ENCODE data around the gene JAM2.
"Not testable (repeated sequence)": the region's sequence is repeated elsewhere in the genome, so short reads cannot be mapped to it uniquely, and the experiment has no call there.

JAM2 gene

GRCh38 chr21:25638660-25639550 is at the start of gene JAM2:
JAM2 (plus strand) TSS chr21:25639258; CDS start chr21:25639822, 564 bp downstream.
- H3K27me3 Mint-ChIP-seq: peaks cover 35% of the 10 kb centered on the region
- no peaks in the 10 kb centered on the region for H3K36me3 Mint-ChIP-seq
- peak within 1 kb of the TSS; percentile 78 for H3K4me3 Mint-ChIP-seq
- peaks cover 22% of the 10 kb centered on the region for H3K4me1 Mint-ChIP-seq
- H3K27ac Mint-ChIP-seq: no peak within 1 kb of the TSS
- H3K9me3 Mint-ChIP-seq: no peaks in the 10 kb centered on the region

GRCh38 chr21:25589887-25590286 is 49.2 kb upstream of the JAM2 start:
- Mint-ChIP-seq H3K9me3 (no peaks in the 10 kb centered on the region), H3K36me3 (peaks cover 59% of the 10 kb centered on the region), H3K4me3 (no peak overlapping the region), H3K27ac (peak overlapping the region; percentile 8), H3K4me1 (peaks cover 51% of the 10 kb centered on the region), H3K27me3 (no peaks in the 10 kb centered on the region)

GRCh38 chr21:25607151-25608043 is 31.7 kb upstream of the JAM2 start, which contains the start of gene MRPL39:
MRPL39 (minus strand) TSS chr21:25607481; CDS start chr21:25607475, 6 bp downstream.
- peak within 1 kb of the TSS; percentile 98 for H3K4me3 Mint-ChIP-seq
- peaks cover 48% of the 10 kb centered on the region for H3K4me1 Mint-ChIP-seq
- no peaks in the 10 kb centered on the region for H3K27me3 Mint-ChIP-seq
- H3K9me3 Mint-ChIP-seq: no peaks in the 10 kb centered on the region
- H3K27ac Mint-ChIP-seq: peak within 1 kb of the TSS; percentile 100
- peaks cover 8% of the 10 kb centered on the region for H3K36me3 Mint-ChIP-seq

DNA sequence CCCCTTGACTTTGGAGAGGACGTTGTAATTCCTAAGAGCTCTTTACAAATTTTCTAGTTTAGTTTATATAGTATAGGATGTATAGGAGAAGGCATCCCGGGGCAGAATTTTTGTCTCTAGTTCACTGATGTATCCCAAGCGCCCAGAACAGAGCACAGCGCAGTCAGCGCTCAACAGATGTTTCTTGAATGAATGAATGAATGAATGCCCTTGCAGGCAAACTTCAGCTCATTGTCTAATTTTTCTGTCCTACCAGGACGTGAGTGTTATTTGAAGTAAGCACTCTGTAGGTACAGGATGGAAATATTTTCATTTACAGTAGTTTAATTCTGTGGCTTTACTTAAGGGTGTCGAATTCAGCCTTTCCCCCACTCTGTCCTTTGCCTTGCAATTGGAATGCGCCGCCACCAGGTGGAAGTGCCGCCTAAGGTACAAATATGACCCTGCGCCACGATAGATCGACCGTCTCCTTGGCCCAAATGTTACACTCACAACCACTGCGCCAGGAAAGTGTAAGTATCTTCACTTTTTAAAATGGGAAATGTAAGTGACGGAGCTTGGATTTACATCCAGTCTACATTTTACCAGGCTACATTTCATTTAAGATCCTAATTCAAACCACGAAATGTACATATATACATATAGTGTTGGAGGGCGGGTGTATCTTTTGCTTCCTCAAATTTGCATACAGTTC is 30.9 kb upstream of the JAM2 start:
- Mint-ChIP-seq H3K9me3 (no peaks in the 10 kb centered on the region), H3K4me3 (peak overlapping the region; percentile 98), H3K27ac (peak overlapping the region; percentile 78), H3K36me3 (peaks cover 6% of the 10 kb centered on the region), H3K4me1 (peaks cover 42% of the 10 kb centered on the region), H3K27me3 (no peaks in the 10 kb centered on the region)

DNA sequence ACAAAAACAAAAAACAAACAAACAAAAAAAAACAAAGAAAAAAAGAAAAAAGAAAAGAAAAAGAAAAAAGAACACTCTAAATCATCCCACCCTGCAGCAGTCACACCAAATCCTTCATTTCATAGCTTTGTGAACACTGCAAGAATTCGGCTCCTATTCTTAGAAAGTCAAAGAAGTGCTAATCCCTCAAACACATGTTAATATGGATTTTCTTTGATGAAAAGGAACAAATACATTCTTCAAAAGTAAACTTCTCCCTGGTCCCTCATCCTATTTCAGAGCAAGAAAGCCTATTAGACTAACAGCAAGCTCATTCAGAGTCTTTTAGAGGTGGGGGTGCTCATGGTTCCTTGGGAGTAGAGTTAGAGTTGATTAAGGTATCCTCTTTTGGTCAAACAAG is 24.6 kb upstream of the JAM2 start:
- H3K27me3 Mint-ChIP-seq: no peaks in the 10 kb centered on the region
- no peak overlapping the region for H3K27ac Mint-ChIP-seq
- H3K9me3 Mint-ChIP-seq: no peaks in the 10 kb centered on the region
- no peak overlapping the region for H3K4me3 Mint-ChIP-seq
- no peaks in the 10 kb centered on the region for H3K4me1 Mint-ChIP-seq
- H3K36me3 Mint-ChIP-seq: no peaks in the 10 kb centered on the region

- H3K9me3 Mint-ChIP-seq: no peaks in the 10 kb centered on the region
- H3K4me1 Mint-ChIP-seq: no peaks in the 10 kb centered on the region
- H3K27ac Mint-ChIP-seq: no peak overlapping the region
- H3K4me3 Mint-ChIP-seq: no peak overlapping the region
- no peaks in the 10 kb centered on the region for H3K36me3 Mint-ChIP-seq
- H3K27me3 Mint-ChIP-seq: no peaks in the 10 kb centered on the region
These were observed 23.2 kb upstream of the JAM2 start for GRCh38 chr21:25615880-25616279.

GRCh38 chr21:25619198-25619597 is 19.9 kb upstream of the JAM2 start:
- H3K36me3 Mint-ChIP-seq: no peaks in the 10 kb centered on the region
- H3K27ac Mint-ChIP-seq: no peak overlapping the region
- no peaks in the 10 kb centered on the region for H3K9me3 Mint-ChIP-seq
- H3K4me3 Mint-ChIP-seq: no peak overlapping the region
- H3K4me1 Mint-ChIP-seq: no peaks in the 10 kb centered on the region
- H3K27me3 Mint-ChIP-seq: no peaks in the 10 kb centered on the region

DNA sequence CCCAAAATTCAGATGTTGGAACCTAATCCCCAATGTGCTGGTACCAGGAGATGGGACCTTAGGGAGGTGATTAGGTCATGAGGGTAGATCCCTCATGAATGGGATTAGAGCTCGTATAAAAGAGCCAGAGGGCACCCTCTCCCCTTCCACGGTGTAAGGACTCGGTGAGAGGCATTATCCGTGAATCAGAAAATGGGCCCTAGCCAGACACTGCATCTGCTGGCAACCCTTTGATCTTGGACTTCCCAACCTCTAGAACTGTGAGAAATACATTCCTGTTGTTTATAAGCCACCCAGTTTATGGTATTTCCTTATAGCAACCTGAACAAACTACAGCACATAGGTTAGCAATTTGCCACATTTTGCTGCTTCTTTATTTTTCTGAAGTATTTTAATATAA is 14.5 kb upstream of the JAM2 start:
- Mint-ChIP-seq H3K4me1 (no peaks in the 10 kb centered on the region), H3K27ac (no peak overlapping the region), H3K27me3 (no peaks in the 10 kb centered on the region), H3K36me3 (no peaks in the 10 kb centered on the region), H3K4me3 (no peak overlapping the region), H3K9me3 (no peaks in the 10 kb centered on the region)

DNA sequence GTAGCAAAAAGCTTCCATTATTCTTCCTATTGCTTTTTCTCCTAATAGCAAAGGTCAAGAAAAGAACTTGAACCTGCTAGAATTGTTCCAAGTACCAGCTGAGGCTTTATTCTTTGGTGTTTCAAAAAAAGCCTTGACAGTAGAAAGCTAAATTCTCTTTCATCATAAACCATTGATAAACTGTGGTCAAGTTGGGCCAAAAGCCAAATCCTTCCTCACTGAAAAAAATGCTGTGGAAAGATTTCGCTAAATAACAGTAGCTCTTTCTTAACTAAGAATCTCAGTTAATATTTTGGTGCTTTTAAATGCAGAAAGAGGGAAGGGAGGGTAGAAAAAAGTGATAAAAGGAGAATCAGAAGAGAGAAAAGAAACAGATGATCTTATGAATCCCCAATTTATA is 14.0 kb upstream of the JAM2 start:
- Mint-ChIP-seq H3K36me3 (no peaks in the 10 kb centered on the region), H3K4me3 (no peak overlapping the region), H3K27ac (no peak overlapping the region), H3K9me3 (no peaks in the 10 kb centered on the region), H3K4me1 (no peaks in the 10 kb centered on the region), H3K27me3 (no peaks in the 10 kb centered on the region)

DNA sequence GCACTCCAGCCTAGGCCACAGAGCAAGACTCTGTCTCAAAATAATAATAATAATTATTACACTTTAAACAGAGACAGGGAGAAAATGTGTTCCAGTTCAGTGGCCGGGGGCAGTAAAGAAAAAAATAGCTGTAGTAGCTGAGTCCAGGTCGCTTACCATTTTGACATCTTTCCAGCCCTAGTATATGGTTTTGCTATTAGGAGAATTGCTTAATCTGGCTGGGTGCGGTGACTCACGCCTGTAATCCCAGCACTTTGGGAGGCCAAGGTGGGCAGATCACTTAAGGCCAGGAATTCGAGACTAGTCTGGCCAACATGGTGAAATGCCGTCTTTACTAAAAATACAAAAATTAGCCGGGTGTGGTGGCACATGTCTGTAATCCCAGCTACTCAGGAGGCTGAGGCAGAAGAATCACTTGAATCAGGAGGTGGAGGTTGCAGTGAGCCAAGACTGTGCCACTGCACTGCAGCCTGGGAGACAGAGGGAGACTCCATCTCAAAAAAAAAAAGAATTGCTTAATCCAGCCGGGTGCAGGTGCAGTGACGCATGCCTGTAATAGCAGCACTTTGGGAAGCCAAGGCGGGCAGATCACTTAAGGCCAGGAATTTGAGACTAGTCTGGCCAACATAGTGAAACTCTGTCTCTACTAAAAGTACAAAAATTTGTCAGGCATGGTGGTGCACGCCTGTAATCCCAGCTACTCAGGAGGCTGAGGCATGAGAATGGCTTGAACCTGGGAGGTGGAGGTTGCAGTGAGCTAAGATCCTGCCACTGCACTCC is 13.1 kb upstream of the JAM2 start:
- H3K4me3 Mint-ChIP-seq, H3K36me3 Mint-ChIP-seq, H3K27me3 Mint-ChIP-seq, H3K9me3 Mint-ChIP-seq, H3K27ac Mint-ChIP-seq, H3K4me1 Mint-ChIP-seq: not testable (repeated sequence)

- H3K36me3 Mint-ChIP-seq: no peaks in the 10 kb centered on the region
- H3K9me3 Mint-ChIP-seq: no peaks in the 10 kb centered on the region
- no peaks in the 10 kb centered on the region for H3K4me1 Mint-ChIP-seq
- no peak overlapping the region for H3K27ac Mint-ChIP-seq
- no peak overlapping the region for H3K4me3 Mint-ChIP-seq
- H3K27me3 Mint-ChIP-seq: no peaks in the 10 kb centered on the region
These were observed 12.3 kb upstream of the JAM2 start for GRCh38 chr21:25626757-25627156.

GRCh38 chr21:25632296-25632695 is 6.8 kb upstream of the JAM2 start:
- Mint-ChIP-seq H3K4me3 (no peak overlapping the region), H3K27ac (no peak overlapping the region), H3K27me3 (peaks cover 15% of the 10 kb centered on the region), H3K4me1 (peaks cover 3% of the 10 kb centered on the region), H3K9me3 (no peaks in the 10 kb centered on the region), H3K36me3 (no peaks in the 10 kb centered on the region)

DNA sequence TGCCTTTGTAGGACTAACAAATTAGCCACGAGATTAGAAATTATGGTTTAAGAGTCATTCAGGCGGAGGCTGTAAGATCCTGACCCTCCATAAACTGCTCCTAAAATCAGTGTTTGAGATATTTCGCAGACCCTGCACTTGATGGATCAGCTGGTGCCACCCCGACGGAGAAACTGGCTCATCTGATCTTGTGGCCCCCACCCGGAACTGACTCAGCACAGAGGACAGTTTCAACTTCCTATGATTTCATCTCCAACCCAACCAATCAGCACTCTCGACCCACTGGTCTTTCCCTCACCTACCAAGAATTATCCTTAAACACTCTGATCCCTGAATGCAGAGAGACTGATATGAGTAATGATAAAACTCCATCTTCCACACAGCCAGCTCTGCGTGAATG is 3.7 kb upstream of the JAM2 start:
- Mint-ChIP-seq H3K36me3 (no peaks in the 10 kb centered on the region), H3K4me1 (peaks cover 16% of the 10 kb centered on the region), H3K27ac (no peak overlapping the region), H3K4me3 (no peak overlapping the region), H3K9me3 (no peaks in the 10 kb centered on the region), H3K27me3 (peaks cover 28% of the 10 kb centered on the region)

DNA sequence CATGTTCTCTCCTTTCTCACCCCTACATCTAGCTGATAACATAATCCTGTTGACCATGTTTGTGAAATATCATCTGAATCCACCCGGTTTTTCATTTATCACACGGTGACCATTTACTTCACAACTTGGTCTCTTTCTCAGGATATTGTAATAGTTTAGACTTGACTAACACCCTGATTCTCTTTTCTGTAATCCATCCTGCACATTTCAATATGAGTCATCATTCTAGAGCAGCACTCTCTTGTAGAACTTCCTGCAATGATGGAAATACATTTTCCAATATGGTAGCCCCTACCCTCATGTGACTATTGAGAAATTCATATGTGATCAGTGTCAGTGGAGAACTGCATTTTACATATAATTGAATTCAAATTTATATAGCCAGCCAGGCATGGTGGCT is 2.3 kb upstream of the JAM2 start:
- no peak overlapping the region for H3K4me3 Mint-ChIP-seq
- no peaks in the 10 kb centered on the region for H3K36me3 Mint-ChIP-seq
- peaks cover 22% of the 10 kb centered on the region for H3K4me1 Mint-ChIP-seq
- no peak overlapping the region for H3K27ac Mint-ChIP-seq
- H3K9me3 Mint-ChIP-seq: no peaks in the 10 kb centered on the region
- peaks cover 34% of the 10 kb centered on the region for H3K27me3 Mint-ChIP-seq
